HG02642 (cell line): ENCODE measurements around the gene TMEM145.
A peak's percentile ranks its signal among the peaks of the same experiment; 100 is the strongest.
"Not testable (repeated sequence)": the region's sequence is repeated elsewhere in the genome, so short reads cannot be mapped to it uniquely, and the experiment has no call there.

Source experiments
- ATAC-seq: cut with Tn5 transposase; IDR thresholded peaks from one replicate; pipeline ENCODE4 v1.9.1; 2021; ENCODE audit warnings: mild to moderate bottlenecking; ENCODE audit not compliant: unreplicated experiment, poor library complexity

TMEM145 gene

GRCh38 chr19:42311657-42312056 is 1.5 kb upstream of the TMEM145 start:
- no peak for ATAC-seq

DNA sequence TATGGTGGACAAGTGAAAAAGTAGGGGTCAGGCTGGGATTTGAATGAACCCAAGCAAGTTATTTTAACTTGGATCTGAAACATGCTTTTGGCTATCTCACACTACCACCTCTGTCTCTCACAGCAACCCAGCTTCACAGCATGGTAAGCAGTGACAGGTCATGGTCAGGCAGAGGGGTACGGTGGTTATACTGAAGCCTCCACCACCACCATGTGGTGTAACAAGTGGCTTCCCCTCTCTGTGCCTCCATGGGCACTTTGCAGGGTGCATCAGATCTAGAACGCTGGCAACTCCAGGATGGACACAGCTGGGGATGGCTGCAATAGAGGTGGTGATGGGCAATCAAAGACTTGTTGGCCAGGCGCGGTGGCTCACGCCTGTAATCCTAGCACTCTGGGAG is 739 bp upstream of the TMEM145 start:
- ATAC-seq, result no peak

- ATAC-seq, result no peak
Measured at GRCh38 chr19:42313840-42314755, 989 bp downstream of the TMEM145 start.

- ATAC-seq, result no peak
Measured at GRCh38 chr19:42315024-42315423, 1.9 kb downstream of the TMEM145 start.

GRCh38 chr19:42316223-42317211 is 3.4 kb downstream of the TMEM145 start:
- ATAC-seq, result peak; percentile 54

DNA sequence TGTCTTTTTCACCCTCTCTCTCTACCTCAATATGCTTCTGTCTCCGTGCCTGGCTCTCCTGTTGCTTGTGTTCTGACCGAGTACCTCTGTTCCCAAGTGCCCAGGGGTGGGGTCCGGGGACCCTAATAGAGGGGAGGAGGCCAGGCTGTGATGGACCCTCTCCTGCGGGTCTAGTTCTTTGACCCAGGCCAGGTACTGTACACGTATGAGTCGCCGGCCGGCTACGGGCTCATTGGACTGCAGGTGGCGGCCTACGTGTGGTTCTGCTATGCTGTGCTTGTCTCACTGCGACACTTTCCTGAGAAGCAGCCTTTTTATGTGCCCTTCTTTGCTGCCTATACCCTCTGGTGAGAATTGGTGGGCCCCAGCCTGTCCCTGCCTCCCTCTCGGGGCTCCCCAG is 4.4 kb downstream of the TMEM145 start:
- no peak for ATAC-seq

- no peak for ATAC-seq
Measured at GRCh38 chr19:42322305-42322704, 9.2 kb downstream of the TMEM145 start.

DNA sequence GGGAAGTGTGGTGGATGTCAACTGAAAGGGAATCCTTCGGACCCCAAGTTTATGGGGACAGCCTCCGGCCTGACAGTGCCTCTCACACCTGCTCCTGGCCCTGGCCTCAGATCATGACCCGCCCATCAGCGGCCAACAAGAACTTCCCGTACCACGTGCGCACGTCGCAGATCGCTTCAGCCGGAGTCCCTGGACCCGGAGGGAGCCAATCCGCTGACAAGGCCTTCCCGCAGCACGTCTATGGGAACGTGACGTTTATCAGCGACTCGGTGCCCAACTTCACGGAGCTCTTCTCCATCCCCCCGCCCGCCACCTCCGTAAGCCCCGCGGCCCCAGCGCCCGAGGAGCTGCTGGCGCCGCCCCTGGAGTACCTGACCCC is 10.4 kb downstream of the TMEM145 start:
- no peak for ATAC-seq

DNA sequence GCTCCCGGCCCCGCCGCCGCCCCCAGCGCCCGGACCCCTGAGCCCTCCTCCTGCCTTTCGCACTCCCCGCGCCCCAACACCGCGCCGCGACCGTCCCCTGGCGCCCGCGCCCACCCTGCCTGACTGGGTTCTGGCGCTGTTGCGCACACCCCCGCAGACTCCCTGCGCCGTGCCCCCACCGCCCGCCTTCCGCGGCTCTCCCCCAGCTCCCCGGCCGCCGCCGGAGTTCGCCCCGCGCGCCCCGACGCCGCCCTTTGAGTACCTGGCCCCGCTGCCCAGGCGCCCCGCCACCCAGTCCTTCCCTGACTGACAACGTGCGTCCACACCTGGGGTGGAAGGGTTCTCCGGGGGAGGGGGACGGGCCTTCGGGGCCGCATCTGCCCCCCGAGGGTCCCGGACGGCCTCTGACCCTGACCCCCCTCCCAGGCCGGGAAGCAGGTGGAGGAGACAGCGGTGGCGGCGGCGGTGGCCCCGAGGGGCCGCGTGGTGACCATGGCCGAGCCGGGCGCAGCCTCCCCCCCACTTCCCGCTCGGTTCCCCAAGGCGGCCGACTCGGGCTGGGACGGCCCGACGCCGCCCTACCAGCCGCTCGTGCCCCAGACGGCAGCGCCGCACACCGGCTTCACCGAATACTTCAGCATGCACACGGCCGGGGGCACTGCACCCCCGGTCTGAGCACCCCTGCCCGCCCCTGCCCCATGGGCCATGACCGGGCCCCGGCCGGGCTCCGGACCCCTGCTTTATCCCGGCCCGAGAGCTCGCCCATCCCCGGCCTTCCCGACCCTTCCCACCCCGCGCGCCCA is 10.9 kb downstream of the TMEM145 start:
- ATAC-seq, result no peak

DNA sequence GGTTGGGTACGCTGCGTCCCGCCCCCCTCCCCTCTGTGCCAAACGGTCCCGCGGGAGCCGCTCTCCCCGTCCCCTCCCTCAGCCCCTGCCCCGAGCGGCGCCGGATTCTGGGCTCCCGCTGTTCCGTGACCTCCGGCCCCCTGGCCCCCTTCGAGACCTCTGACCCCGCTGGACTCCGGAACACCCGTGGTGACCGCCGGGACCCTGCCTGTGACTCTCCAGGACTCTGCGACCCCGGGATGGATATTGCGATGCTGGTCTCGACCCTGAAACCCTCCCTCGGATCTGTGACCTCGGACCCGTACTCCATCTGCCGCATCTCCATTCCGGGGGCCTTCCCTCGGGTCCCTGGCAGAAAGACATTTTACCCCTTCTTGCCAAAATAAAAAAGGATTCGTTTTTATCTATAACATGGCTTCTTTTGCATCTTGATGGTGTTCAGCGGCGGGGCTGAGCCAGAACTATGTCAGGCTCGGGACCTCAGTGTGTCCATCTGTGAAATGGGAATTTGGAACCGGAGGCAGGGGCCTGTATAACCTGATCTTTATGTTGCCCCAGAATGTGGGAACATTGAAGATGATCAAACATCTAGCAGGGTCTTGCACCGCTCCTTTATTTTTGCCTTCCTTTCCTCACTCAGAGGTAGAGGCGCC is 11.7 kb downstream of the TMEM145 start:
- ATAC-seq, result no peak

GRCh38 chr19:42325308-42325895 is 12.3 kb downstream of the TMEM145 start, which contains the start of gene MEGF8:
MEGF8 (plus strand) TSS chr19:42325635; CDS start chr19:42326244, 609 bp downstream.
- peak; percentile 91 for ATAC-seq

GRCh38 chr19:42325896-42326771 is 13.0 kb downstream of the TMEM145 start:
- ATAC-seq, result peak; percentile 11

- ATAC-seq, result no peak
Measured at GRCh38 chr19:42326969-42327368, 13.9 kb downstream of the TMEM145 start.

DNA sequence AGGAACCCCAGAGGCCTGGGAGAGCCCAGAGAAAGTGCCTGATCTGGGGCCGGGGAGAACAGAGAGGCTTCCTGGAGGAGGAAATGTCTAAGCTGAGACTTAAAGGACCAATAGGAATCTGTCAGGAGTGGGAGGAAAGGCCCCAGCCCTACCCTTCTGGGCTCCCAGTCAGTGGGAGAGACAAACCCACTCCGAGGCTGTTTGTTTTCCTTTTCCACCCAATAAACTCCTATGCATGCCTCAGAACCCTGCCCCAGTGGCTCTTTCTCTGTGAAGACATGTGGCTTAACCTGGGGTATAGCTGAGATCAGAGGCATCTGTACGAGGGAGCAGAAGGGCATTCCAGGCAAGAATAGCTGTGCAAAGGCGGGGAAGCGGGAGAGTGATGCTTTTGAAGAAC is 14.3 kb downstream of the TMEM145 start:
- ATAC-seq, result no peak

- ATAC-seq, result no peak
Measured at GRCh38 chr19:42328106-42328505, 15.0 kb downstream of the TMEM145 start.

GRCh38 chr19:42328854-42329253 is 15.7 kb downstream of the TMEM145 start:
- ATAC-seq, result no peak

GRCh38 chr19:42330241-42330711 is 17.2 kb downstream of the TMEM145 start:
- ATAC-seq, result no peak

GRCh38 chr19:42331333-42331732 is 18.2 kb downstream of the TMEM145 start:
- ATAC-seq, result not testable (repeated sequence)
